Chondrocyte (in vitro differentiated cells): ENCODE measurements around the gene GPALPP1. TPM values are rescaled to one million over a fixed set of nuclear protein-coding genes. Genes with fewer than 3 reads are reported as not detected.
"Not testable (repeated sequence)": the region's sequence is repeated elsewhere in the genome, so short reads cannot be mapped to it uniquely, and the experiment has no call there.

Experiments
- DNase-seq: peaks from one replicate; pipeline ENCODE4 v3.0.0; 2021; ENCODE audit warnings: mixed read lengths, low spot score
- H3K27ac Mint-ChIP-seq: one replicate; pipeline ENCODE4 v1.8.0; 2021; ENCODE audit warnings: mild to moderate bottlenecking, moderate library complexity, mixed read lengths; ENCODE audit not compliant: unreplicated experiment
- H3K27me3 Mint-ChIP-seq: 2 replicates; pipeline ENCODE4 v1.8.0; 2021; ENCODE audit warnings: low read depth, mixed read lengths
- H3K36me3 Mint-ChIP-seq: 2 replicates; pipeline ENCODE4 v1.8.0; 2021; ENCODE audit warnings: low read depth, mixed read lengths
- H3K4me1 Mint-ChIP-seq: 2 replicates; pipeline ENCODE4 v1.8.0; 2021; ENCODE audit warnings: low read depth, mild to moderate bottlenecking, mixed read lengths
- H3K4me3 Mint-ChIP-seq: one replicate; pipeline ENCODE4 v1.8.0; 2021; ENCODE audit warnings: mild to moderate bottlenecking, moderate library complexity, mixed read lengths; ENCODE audit not compliant: unreplicated experiment
- H3K9me3 Mint-ChIP-seq: 2 replicates; pipeline ENCODE4 v1.8.0; 2021; ENCODE audit warnings: low read depth, mixed read lengths
- long read RNA-seq: library from polyadenylated mRNA; stranded (forward); transcript quantifications from one replicate; pipeline ENCODE4 v2.0.0, GENCODE V29; 2021
- total RNA-seq: library from RNA; stranded (reverse); gene quantifications from 3 replicates; pipeline ENCODE4 v1.2.1, GENCODE V29; 2021
- TF ChIP-seq, protein P1 (sequence below): fragments of 200-600 bp; sonication (generic); IDR thresholded peaks from 2 replicates; pipeline ENCODE4 v1.5.0; 2021; ENCODE audit warnings: antibody characterized with exemption, mild to moderate bottlenecking, moderate library complexity

Gene GPALPP1, protein sequence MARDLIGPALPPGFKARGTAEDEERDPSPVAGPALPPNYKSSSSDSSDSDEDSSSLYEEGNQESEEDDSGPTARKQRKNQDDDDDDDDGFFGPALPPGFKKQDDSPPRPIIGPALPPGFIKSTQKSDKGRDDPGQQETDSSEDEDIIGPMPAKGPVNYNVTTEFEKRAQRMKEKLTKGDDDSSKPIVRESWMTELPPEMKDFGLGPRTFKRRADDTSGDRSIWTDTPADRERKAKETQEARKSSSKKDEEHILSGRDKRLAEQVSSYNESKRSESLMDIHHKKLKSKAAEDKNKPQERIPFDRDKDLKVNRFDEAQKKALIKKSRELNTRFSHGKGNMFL
- 19.3 to 30.8 TPM (median 21.5 TPM) in 3 replicates for total RNA-seq
- long read RNA-seq, partial matches to known transcripts: 10 of 20 reads
- long read RNA-seq, other reads (novel, unspliced or antisense): 7 of 20 reads

DNA sequence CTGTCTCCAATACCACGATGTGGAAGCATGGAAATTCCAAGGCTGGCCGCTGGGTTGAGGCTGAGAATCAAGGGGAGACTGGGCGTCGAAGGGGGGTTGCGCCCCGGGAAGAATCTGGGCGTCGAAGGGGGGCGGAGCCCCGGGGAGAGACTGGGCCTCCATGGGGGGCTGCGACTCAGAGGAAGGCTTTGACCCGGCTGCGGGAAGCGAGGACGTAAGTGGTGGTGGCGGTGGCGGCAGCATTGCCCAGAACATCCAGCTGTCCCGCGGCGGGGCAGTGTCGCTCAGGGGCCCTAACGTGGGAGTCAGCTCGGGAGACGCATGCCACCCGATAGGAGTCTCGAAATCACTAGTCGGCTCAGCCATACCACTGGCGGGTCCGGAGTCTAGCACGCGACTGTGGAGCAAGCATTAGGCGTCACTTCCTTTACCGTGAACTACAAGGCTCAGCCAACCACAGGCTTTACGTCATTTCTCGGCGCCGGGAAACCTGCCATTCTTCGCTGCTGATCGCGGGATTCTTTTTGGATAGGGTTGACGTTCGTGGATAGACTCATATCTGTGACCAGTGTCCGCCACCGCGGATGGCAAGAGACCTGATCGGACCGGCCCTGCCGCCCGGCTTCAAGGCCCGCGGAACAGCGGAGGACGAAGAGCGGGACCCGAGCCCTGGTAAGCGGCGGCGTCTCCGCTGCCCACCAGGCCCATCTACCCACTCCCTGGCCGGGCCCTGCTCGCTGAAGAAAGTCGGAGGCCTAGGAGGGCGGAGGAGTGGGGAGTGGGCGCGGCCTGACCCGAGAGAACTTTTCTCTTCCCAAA, at the start of gene GPALPP1, which contains the start of gene NUFIP1:
TSS of gene GPALPP1 (plus strand) at position 468 of the 819 bp plus-strand sequence. CDS start at position 585, 117 bp downstream.
TSS of gene NUFIP1 (minus strand) at position 401 of the 819 bp plus-strand sequence. CDS start at position 366, 35 bp downstream.
- TF ChIP-seq, protein P1, sequence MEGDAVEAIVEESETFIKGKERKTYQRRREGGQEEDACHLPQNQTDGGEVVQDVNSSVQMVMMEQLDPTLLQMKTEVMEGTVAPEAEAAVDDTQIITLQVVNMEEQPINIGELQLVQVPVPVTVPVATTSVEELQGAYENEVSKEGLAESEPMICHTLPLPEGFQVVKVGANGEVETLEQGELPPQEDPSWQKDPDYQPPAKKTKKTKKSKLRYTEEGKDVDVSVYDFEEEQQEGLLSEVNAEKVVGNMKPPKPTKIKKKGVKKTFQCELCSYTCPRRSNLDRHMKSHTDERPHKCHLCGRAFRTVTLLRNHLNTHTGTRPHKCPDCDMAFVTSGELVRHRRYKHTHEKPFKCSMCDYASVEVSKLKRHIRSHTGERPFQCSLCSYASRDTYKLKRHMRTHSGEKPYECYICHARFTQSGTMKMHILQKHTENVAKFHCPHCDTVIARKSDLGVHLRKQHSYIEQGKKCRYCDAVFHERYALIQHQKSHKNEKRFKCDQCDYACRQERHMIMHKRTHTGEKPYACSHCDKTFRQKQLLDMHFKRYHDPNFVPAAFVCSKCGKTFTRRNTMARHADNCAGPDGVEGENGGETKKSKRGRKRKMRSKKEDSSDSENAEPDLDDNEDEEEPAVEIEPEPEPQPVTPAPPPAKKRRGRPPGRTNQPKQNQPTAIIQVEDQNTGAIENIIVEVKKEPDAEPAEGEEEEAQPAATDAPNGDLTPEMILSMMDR: peak; percentile 58
- Mint-ChIP-seq H3K27ac (peak within 1 kb of the TSS; percentile 99), H3K4me1 (peaks cover 48% of the 10 kb centered on the region), H3K4me3 (peak within 1 kb of the TSS; percentile 97), H3K27me3 (no peaks in the 10 kb centered on the region), H3K9me3 (no peaks in the 10 kb centered on the region), H3K36me3 (peaks cover 3% of the 10 kb centered on the region)
- peak; percentile 94 for DNase-seq

GRCh38 chr13:44943411-44943810, 45.9 kb upstream of the GPALPP1 start:
- DNase-seq, H3K4me1 Mint-ChIP-seq, H3K27me3 Mint-ChIP-seq, H3K36me3 Mint-ChIP-seq, H3K9me3 Mint-ChIP-seq, H3K4me3 Mint-ChIP-seq, H3K27ac Mint-ChIP-seq: not testable (repeated sequence)

DNA sequence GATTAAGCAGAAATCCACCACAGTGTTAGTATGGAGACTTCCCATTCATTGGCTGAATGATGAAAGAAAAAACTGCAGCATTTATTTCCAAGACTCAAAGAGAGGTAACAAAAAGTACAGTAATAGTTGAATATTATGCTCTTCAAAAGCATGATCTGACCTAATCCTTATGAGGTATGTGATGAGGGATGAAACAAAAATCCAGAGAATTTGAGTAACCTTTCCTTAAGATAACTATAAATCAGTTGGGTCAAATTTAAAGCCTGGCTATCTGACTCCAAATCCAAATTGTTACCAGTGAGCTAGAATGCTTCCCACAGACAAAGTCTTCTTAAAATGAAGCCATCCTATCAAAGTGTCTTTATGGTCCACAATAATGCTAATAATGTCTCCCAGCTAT, 38.2 kb upstream of the GPALPP1 start:
- H3K4me1 Mint-ChIP-seq: peaks cover 20% of the 10 kb centered on the region
- H3K27me3 Mint-ChIP-seq: no peaks in the 10 kb centered on the region
- H3K9me3 Mint-ChIP-seq: no peaks in the 10 kb centered on the region
- TF ChIP-seq, protein P1: no peak
- peaks cover 7% of the 10 kb centered on the region for H3K36me3 Mint-ChIP-seq
- no peak overlapping the region for H3K27ac Mint-ChIP-seq
- no peak overlapping the region for H3K4me3 Mint-ChIP-seq
- DNase-seq: no peak

DNA sequence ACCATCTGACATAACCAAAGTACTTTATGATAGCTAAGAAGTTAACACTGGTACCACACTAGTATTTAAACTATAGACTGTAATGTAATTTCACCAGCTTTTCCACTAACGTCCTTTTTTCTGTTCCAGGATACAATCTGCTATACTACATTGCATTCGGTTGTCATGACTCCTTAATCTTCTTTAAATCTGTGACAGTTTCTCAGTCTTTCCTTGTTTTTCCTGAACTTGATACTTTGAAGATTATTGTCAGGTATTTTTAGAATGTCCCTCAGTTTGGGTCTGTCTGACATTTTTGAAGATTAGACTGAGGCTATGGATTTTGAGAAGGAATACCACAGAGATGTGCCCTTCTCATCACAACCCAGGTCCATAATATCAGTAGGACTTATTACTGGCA, 36.7 kb upstream of the GPALPP1 start:
- H3K4me1 Mint-ChIP-seq: peaks cover 20% of the 10 kb centered on the region
- no peak overlapping the region for H3K27ac Mint-ChIP-seq
- H3K9me3 Mint-ChIP-seq: no peaks in the 10 kb centered on the region
- TF ChIP-seq, protein P1: no peak
- no peak overlapping the region for H3K4me3 Mint-ChIP-seq
- H3K27me3 Mint-ChIP-seq: no peaks in the 10 kb centered on the region
- peaks cover 7% of the 10 kb centered on the region for H3K36me3 Mint-ChIP-seq
- no peak for DNase-seq

DNA sequence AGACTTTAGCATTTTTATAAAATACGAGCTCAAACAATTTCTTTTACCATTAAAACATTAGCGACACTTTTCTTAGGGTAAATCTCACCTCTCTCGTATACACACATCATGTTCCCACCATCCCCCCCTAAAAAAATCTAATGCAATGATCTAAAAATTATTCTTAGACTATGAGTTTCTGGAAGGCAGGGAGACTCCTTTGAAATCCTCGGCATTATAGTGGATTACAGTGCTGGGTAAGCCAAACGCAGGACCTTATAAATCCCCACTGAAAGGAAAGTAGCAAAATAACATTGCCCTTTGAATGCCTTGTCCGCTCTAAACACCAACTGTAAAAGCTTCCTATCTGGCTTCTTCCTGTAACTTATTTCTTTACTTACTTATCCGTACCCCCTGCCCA, 35.1 kb upstream of the GPALPP1 start:
- peaks cover 23% of the 10 kb centered on the region for H3K4me1 Mint-ChIP-seq
- DNase-seq: no peak
- no peak overlapping the region for H3K4me3 Mint-ChIP-seq
- TF ChIP-seq, protein P1: no peak
- peaks cover 4% of the 10 kb centered on the region for H3K36me3 Mint-ChIP-seq
- no peaks in the 10 kb centered on the region for H3K27me3 Mint-ChIP-seq
- H3K9me3 Mint-ChIP-seq: no peaks in the 10 kb centered on the region
- H3K27ac Mint-ChIP-seq: no peak overlapping the region
